Activated CD4-positive, alpha-beta T cell treated with anti-CD3 and anti-CD28 coated beads, Interleukin-2, amount 50 U/mL, for 16 hours (primary cell): ENCODE results near the gene KRTAP5-1.
"Not testable (repeated sequence)": the region's sequence is repeated elsewhere in the genome, so short reads cannot be mapped to it uniquely, and the experiment has no call there.

Source experiments
- DNase-seq: peaks from one replicate; pipeline ENCODE4 v3.0.0-alpha.2; 2020

KRTAP5-1 gene

DNA sequence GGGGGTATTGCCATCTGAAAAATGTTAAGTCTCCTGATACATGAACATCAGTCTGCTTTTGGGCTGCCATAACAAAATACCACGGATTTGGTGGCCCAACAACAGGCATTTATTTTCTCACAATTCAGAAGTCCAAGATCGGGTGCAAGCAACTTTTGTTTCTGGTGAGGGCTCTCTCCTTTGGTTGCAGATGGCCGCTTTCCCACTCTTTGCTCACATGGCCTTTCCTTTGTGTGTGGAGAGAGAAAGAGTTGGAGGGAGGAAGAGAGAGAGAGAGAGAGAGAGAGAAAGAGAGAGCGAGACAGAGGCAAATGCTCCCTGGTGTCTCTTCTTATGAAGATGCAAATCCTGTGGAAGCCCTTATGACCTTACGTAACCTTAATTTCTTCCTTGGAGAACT is 15.5 kb upstream of the KRTAP5-1 start:
- no peak for DNase-seq

DNA sequence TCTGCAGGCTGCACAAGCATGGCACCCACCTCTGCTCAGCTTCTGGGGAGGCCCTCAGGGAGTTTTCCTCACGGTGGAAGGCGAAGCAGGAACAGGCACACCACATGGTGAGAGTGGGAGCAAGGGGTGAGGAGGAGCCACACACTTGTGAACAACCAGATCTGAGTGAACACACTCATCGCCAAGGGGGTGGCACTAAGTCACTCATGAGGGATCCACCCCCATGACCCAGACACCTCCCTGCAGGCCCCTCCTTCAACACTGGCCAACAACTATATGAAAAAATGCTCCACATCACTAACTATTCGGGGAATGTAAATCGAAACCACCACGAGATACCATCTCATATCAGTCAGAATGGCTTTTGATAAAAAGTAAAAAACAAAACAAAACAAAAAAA is 13.7 kb upstream of the KRTAP5-1 start:
- DNase-seq, result no peak

GRCh38 chr11:1598406-1598805 is 13.3 kb upstream of the KRTAP5-1 start:
- DNase-seq, result not testable (repeated sequence)

GRCh38 chr11:1597994-1598380 is 12.9 kb upstream of the KRTAP5-1 start, which contains the start of gene KRTAP5-2:
TSS of gene KRTAP5-2 (minus strand) at chr11:1598294. CDS start at chr11:1598250, 44 bp downstream.
- DNase-seq, result no peak

DNA sequence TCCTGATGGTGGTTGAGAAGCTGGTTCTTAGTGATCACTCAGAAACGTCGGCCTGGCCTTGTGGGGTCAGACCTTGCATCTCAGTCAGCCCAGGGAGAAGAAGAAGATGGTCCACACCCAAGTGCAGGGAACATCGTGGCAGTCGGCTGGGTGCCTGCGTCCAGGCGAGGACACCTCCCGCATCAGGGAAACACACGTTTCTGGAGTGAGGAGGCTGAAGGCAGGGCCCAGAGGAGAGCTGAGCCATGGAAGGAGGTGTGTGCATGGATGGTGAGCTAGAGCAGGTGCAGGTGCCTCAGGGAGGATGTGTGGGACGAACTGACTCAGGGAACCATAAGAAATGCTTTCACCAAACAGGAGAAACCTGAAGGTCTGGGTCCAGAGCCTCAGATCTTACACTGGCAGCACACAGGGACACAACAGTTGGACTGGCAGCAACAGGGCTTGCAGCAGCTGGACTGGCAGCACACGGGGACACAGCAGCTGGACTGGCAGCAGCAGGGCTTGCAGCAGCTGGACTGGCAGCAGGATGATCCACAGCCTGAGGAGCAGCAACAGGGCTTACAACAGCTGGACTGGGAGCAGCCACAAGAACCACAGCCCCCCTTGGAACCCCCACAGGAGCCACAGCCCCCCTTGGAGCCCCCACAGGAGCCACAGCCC is 12.4 kb upstream of the KRTAP5-1 start:
- no peak for DNase-seq

DNA sequence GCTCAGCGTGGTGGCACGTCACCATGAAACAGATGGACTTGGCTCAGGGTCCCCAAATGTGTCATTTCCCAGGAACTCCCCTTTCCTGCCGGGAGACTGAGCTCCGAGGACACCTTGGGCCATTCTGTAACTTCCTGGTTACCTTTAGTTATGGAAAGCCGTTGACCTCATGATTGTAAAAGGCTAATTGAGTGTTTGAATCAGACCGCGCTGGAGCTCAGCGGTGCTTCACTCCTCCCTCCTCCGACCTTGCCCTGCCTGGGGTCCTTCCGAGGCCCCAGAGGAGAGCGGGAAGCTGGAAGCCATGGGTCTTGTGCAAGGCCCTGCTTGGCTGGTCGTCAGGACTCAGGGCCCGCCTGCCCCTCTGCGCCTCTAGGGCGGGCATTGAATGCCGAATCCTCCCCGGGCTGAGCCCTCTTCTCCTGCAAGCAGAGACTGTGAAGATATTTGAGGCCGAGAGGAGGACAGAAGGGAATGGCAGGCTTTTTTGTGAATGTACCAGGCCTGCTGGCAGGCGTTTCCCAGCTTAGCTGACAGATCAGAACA is 11.6 kb upstream of the KRTAP5-1 start:
- not testable (repeated sequence) for DNase-seq

GRCh38 chr11:1595994-1596575 is 11.0 kb upstream of the KRTAP5-1 start:
- DNase-seq, result not testable (repeated sequence)

- DNase-seq, result no peak
These were observed 7.5 kb upstream of the KRTAP5-1 start for GRCh38 chr11:1592628-1593027.

- no peak for DNase-seq
These were observed 4.9 kb upstream of the KRTAP5-1 start for GRCh38 chr11:1589996-1590395.

- peak; percentile 32 for DNase-seq
These were observed 4.3 kb upstream of the KRTAP5-1 start for GRCh38 chr11:1589191-1589963.

- DNase-seq, result no peak
These were observed 1.6 kb upstream of the KRTAP5-1 start for GRCh38 chr11:1586699-1587098.

DNA sequence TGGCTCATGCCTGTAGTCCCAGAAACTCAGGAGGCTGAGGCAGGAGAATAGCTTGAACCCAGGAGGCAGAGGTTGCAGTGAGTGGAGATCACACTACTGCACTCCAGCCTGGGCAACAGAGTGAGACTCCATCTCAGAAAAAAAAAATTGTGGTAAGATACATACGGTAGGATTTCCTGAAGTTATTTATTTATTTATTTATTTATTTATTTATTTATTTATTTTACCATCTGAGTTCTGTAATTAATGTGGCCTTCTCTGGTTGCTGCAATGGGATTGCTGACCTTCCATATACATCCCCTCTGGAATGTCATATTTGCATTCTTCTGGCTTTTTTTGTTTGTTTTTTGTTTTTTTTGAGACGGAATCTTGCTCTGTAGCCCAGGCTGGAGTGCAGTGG is 2.2 kb downstream of the KRTAP5-1 start:
- DNase-seq, result not testable (repeated sequence)

DNA sequence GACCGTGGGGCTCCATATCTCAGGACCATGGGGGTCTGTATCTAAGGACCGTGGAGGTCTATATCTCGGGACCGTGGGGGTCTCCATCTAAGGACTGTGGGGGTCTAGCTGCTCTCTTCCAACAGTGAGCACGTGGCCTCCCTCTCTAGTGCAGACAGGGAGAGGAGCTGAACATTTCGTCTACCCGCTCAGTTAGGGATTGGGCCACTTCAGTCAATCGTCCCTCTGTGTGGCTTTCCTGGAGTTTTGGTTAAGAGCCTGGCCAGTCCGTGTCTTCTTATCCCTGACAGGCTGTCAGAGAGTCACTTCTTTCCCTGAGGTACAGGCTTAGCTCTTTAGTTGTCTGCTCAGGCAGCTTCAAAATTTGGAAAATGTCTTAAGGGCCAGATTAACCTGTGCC is 3.1 kb downstream of the KRTAP5-1 start:
- DNase-seq, result no peak

DNA sequence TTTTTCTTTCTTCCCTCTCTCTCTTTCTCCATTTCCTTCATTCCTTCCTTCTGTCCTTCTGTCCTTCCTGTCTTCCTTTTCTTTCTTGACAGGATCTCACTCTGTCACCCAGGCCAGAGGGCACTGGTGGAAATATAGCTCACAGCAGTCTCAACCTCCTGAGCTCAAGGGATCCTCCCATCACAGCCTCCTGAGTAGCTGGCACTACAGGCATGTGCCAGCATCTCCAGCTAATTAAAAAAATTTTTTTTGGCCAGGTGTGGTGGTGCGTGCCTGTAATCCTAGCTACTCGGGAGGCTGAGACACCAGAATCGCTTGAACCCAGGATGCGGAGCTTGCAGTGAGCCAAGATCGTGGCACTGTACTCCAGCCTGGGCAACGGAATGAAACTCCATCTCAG is 8.3 kb downstream of the KRTAP5-1 start:
- DNase-seq, result no peak

- DNase-seq, result not testable (repeated sequence)
These were observed 9.3 kb downstream of the KRTAP5-1 start for GRCh38 chr11:1575756-1576155.

GRCh38 chr11:1574933-1575242 is 10.2 kb downstream of the KRTAP5-1 start:
- no peak for DNase-seq

- peak; percentile 43 for DNase-seq
These were observed 10.7 kb downstream of the KRTAP5-1 start for GRCh38 chr11:1574238-1574932.

GRCh38 chr11:1573903-1574237 is 11.2 kb downstream of the KRTAP5-1 start:
- DNase-seq, result no peak

- peak; percentile 14 for DNase-seq
These were observed 11.8 kb downstream of the KRTAP5-1 start for GRCh38 chr11:1573077-1573902.

- peak; percentile 83 for DNase-seq
These were observed 12.6 kb downstream of the KRTAP5-1 start, which contains the start of gene DUSP8 for GRCh38 chr11:1572197-1573076. TSS of gene DUSP8 (minus strand) at chr11:1572271. CDS start at chr11:1565826, 6,445 bp downstream.

DNA sequence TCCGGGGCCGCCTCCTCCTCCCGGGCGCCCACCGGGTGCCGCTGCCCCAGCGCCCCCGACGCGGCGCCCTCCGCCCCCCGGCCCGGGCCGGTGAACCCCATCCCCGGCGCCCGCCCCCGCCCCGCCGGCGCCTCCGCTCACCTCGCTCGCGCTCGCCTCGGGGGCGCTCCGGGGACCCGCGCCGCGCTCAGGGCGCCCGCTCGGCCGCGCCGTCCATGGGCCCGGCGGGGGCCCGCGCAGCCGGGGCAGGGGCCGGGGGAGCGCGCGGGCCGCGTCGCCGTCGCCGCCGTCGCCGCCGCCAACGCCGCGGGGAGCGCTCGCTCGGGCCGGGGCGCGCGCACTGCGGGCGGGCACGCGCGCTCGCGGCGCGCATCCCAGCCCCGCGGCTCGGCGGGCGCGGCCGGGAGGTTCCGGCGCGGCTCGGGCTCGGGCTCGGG is 13.3 kb downstream of the KRTAP5-1 start:
- DNase-seq, result no peak
